RCC 7860 (cell line): ENCODE measurements around the gene SAMD9.
"Not testable (repeated sequence)": the region's sequence is repeated elsewhere in the genome, so short reads cannot be mapped to it uniquely, and the experiment has no call there.

Experiments used
- DNase-seq: peaks from one replicate; pipeline ENCODE4 v3.0.0-alpha.2; 2015; ENCODE audit warnings: low spot score
- FAIRE-seq: peaks from 2 replicates; lab custom pipeline; 2012; peaks lifted over from hg19 to GRCh38; lab: Jason Lieb, UNC

SAMD9 gene

DNA sequence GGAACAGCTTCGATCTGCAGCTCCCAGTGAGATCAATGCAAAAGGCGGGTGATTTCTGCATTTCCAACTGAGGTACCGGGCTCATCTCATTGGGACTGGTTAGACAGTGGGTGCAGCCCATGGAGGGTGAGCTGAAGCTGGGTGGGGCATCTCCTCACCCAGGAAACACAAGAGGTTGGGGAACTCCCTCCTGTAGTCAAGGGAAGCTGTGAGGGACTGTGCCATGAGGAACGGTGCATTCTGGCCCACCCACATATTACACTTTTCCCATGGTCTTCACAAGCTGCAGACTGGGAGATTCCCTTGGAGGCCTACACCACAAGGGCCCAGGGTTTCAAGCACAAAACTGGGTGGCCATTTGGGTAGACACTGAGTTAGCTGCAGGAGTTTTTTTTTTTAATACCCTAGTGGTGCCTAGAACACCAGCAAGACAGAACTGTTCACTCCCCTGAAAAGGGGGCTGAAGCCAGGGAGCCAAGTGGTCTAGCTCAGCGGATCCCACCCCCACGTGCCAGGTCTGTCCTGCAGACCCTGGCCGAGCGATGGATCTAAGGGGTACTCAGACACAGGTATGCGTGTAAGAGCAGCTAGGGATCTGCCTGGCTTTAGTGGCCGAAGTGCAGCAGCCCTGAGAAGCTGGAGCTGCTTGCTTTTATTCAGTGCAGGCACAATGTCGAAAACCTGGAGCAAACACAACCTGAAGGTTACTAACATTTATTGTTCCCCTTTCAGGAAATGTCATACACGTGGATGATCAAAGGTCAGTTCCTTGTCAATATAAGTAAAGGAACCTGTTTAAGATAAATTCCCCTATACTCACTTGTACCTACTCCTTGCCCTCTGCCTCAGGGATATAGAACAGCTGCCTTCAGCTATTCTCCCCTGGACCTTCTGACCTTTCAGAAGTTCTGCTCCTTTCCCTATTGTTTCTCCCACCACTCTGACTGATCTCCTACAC lies 3.1 kb upstream of the SAMD9 start:
- FAIRE-seq (no peak), DNase-seq (no peak)

GRCh38 chr7:93119191-93119905 lies 1.6 kb upstream of the SAMD9 start:
- no peak for DNase-seq
- no peak for FAIRE-seq

- DNase-seq, result no peak
- no peak for FAIRE-seq
Observed at GRCh38 chr7:93117327-93117726, 452 bp downstream of the SAMD9 start.

DNA sequence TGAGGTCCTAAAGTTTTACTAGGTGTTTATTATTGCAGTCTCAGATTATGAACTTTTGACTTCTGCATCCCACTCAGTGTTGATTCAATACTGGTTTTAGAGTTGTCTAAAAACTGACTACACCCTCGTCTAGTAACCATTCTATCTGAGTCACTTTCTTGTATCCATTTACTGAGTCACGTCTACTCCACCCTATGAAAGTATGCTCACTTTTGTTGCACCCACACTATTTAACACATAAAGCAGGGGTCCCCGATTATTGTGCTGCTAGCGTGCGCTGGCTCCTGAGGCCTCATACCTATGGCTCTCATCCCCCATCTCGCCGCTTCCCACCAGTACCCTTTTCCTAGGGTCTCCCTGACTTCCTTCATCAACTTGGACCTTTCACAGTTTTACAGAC lies 2.0 kb downstream of the SAMD9 start:
- peak; percentile 48 for FAIRE-seq
- peak; percentile 24 for DNase-seq

DNA sequence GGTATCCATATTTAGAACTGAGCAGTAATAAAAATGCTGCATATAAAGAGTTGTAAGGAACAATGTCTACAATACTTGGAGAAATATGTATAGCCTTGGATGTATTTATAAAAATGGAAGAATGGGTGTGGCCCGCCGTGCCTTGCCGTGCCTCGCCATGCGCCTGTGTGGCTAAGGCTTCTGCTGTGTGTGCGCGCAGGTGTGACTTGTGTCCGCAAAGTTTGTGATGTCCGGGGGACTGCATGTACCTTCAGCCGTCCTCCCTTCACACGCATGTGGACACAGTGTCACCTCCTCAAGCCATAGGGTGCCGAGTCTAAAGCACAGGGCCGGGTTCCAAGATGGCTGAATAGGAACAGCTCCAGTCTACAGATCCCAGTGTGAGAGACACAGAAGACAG lies 9.8 kb downstream of the SAMD9 start:
- DNase-seq (no peak), FAIRE-seq (no peak)

DNA sequence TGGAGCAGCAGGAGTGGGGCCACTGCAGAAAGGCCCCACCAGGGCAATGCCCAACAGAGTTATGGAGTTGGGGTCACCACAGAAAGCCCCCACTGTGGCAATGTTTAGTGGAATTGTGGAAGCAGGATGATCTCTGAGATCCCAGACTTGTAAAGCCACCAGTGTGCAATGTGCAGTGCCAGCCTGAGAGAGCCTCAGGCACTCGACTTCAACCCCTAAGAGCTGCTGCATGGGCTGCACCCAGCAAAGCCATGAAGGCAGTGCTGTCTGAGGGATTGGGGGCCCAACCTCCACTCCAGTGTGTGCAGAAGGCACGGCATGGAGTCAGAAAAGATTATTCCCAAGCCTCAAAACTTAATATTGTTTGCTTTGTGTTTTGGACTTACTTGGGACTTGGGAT lies 20.4 kb downstream of the SAMD9 start:
- DNase-seq (no peak), FAIRE-seq (no peak)

- FAIRE-seq, result no peak
Observed at GRCh38 chr7:93092757-93093370, 24.9 kb downstream of the SAMD9 start.

DNA sequence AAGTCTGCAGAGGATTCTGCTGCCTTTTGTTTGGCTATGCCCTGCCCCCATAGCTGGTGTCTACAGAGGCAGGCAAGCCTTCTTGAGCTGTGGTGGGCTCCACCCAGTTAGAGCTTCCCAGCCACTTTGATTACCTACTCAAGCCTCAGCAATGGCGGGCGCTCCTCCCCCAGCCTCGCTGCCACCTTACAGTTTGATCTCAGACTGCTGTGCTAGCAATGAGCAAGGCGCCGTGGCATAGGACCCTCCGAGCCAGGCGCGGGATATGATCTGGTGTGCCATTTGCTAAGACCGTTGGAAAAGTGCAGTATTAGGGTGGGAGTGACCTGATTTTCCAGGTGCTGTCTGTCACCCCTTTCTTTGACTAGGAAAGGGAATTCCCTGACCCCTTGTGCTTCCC lies 44.4 kb downstream of the SAMD9 start:
- DNase-seq, FAIRE-seq: not testable (repeated sequence)

More at GRCh38 chr7:93092757-93093370, 24.9 kb downstream of the SAMD9 start:
- peak; percentile 37 for DNase-seq

GRCh38 chr7:93062599-93062998 lies 55.2 kb downstream of the SAMD9 start:
- DNase-seq (no peak), FAIRE-seq (no peak)

GRCh38 chr7:93060865-93061264 lies 56.9 kb downstream of the SAMD9 start:
- no peak for FAIRE-seq

GRCh38 chr7:93060025-93060424 lies 57.8 kb downstream of the SAMD9 start:
- FAIRE-seq, result no peak
- DNase-seq, result no peak

More at GRCh38 chr7:93060865-93061264, 56.9 kb downstream of the SAMD9 start:
- no peak for DNase-seq

DNA sequence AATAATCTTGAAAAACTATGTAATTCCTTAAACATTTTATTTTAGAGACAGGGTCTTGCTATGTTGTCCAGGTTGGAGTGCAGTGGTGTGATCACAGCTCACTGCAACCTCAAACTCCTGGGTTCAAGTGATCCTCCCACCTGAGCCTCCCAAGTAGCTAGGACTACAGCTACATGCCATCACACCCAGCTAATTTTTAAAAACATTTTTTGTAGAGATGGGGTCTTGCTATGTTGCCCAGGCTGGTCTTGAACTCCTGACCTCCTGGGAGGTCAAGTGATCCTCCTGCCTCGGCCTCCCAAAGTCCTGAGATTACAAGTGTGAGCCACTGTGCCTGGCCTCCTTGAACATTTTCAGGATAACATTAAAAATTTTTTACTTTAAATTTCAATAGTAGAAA lies 61.2 kb downstream of the SAMD9 start:
- FAIRE-seq, DNase-seq: not testable (repeated sequence)

DNA sequence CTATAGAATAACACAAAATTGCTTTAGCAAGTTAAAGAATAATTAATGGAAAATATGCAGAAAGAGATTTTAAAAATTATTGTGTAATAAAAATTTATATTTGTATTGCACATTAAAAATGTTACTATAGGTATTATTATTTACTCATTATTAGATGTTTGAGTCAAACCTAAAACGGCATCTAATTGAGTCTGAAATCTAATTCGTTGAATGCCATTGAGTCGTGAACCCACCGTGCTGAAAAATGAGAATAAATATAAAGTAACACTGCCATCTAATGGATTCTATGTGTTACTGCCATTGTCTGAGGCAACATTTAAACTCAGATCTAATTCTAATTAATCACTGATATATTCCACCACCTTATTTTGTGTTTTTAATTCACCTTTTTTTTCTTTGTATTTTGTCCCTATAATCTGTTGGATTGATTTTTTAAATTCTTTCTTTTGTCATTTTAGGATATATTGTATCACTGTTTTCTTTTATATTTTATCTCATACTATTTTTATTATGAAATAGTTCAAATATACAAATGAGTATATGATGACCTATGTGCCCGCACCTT lies 62.2 kb downstream of the SAMD9 start:
- FAIRE-seq, result peak; percentile 98

GRCh38 chr7:93054975-93055374 lies 62.8 kb downstream of the SAMD9 start:
- DNase-seq, result no peak
- FAIRE-seq, result no peak

More for the DNA sequence above, 62.2 kb downstream of the SAMD9 start:
- DNase-seq, result peak; percentile 72

DNA sequence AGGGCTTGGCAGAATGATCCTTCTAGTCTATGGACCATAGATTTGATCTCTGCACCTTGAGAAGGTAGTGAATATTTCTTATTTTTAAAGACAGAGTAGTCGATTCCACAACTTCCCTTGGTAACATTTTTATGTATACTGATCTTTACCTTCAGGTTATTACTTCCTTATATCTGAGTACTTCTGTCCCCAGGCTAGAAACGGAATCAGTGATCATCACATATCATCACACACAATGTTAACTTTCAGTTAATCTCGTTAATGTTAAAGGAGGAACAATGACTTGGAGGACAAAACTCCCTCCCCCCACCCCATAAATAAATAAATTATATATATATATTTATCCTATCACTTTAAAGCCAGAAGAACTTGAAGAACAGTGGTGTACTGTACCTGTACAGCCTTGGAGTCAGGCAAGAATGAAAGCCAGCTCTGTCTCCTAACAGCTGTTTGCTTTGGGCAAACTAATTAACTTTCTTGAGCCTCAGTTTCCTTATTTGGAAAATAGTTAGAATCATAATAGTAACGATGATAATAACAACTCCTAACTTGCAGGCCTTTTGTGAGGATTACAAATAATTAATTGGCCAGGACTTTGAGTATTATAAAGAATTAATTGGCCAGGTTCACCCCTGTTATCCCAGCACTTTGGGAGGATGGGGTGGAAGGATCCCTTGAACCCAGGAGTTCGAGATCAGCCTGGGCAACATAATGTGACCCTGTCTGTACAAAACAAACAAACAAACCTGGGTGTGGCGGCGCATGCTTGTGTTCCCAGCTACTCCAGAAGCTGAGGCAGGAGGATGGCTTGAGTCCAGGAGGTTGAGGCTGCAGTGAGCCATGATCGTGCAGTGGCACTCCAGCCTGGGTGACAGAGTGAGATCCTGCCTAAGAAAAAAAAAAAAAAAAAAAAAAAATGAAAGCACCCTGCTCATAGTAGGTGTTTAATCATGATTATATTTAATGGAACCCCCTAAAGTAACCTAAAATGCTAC lies 63.5 kb downstream of the SAMD9 start:
- FAIRE-seq, result no peak
- DNase-seq, result no peak

DNA sequence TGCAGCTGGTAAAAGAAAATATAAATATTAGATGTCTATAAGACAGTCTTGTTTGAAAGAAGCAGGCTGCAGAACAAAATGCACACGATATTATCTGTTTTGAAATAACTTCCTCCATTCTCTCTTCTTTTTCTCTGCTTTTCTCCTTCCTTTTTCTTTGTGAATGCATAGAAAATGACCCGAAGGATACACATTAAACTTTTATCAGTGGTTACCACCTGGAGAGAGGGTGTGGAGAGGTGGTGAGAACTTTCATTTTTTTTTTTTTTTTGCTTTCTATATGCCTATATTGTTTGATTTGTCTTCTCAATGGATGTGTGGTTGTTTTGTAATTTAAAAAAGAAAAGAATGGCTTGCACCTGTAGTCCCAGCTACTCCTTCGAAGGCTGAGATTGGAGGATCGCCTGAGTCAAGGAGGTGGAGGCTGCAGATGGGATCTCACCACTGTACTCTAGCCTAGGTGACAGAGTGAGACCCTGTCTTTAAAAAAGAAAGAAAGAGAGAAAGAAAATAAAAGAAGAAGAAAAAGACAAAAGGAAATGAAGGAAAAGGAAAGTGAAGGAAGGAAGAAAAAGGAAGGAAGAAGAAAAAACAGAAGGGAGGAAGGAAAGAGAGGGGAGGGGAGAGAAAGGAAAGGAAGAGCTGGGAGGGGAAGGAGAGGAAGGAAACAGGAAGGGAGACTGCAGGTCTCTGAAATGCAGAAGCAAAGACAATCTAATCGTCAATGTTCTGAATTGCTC lies 64.4 kb downstream of the SAMD9 start:
- FAIRE-seq, result no peak
- no peak for DNase-seq

DNA sequence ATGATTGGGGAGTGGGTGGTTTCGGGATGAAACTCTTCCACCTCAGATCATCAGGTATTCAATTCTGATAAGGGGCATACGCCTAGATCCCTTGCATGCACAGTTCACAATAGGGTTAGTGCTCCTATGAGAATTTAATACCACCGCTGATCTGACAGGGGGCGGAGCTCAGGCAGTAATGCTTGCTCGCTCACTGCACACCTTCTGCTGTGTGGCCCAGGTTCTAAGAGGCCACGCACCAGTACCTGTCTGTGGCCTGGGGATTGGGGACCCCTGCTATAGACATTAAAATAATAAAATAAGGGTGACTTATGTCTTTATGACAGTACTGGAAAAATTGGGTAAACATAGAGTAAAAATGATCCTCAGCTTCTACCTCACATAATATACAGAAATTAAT lies 66.1 kb downstream of the SAMD9 start:
- DNase-seq, result no peak
- FAIRE-seq, result no peak
